HG03432 (cell line): Measurements from ENCODE around the gene MMS22L.
A peak's percentile ranks its signal among the peaks of the same experiment; 100 is the strongest.

Experiments used
- ATAC-seq: cut with Tn5 transposase; IDR thresholded peaks from one replicate; pipeline ENCODE4 v1.9.1; 2021; ENCODE audit warnings: mild to moderate bottlenecking, moderate library complexity; ENCODE audit not compliant: unreplicated experiment

The MMS22L gene

DNA sequence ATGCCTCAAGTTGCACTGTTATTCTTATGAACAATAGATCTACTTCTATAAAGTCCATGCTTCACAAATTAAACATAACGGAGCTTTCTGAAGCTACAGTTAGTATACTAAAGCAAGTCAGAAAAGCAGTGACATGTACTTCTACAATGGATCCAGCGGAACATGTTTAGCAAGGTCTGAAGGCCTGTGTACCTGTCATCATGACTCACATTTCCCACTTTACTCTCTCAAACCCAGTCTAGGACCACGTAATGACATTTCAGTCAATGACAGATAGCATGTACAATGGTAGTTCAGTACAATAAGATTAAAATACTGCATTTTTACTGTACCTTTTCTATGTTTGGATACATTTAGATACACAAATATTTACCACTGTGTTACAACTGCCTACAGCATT, 132.1 kb downstream of the MMS22L start:
- no peak for ATAC-seq

DNA sequence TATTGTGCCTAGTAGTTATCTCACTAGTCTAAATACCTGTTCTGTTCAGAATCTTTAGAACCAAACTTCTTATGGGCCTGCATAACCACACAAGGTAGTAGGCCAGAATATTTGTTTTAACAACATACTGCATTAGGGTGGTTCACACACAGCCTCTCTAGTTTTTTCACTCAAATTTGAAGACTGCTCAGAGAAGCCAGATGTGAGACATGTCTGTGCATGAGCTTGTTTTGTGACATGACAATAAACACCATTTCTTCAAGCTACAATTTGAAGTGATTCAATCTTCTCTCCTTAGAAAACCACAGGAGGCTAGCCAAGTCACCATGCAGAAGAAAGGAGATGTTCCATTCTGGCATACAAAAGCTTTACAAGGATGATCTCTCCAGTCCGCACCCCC, 135.6 kb downstream of the MMS22L start:
- ATAC-seq: no peak

DNA sequence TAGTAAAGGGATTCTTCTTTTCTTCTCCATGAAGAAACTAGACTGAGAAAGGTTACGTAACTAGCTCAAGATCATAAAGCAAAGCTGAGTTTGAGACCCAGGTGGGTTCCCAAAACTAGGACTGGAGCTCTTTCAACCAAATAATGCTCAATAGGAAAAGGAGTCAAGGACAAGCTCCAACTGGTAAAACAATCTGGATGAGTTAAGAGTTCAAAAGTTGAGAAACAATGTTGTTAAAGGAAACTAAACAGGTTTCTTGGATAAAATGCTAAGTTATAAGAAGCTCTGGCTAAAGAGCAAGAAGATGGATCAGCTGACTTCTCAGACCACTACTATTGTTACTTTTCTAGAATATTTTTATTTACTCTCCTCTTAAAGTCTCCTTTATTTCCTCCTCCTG, 137.3 kb downstream of the MMS22L start:
- ATAC-seq: no peak

DNA sequence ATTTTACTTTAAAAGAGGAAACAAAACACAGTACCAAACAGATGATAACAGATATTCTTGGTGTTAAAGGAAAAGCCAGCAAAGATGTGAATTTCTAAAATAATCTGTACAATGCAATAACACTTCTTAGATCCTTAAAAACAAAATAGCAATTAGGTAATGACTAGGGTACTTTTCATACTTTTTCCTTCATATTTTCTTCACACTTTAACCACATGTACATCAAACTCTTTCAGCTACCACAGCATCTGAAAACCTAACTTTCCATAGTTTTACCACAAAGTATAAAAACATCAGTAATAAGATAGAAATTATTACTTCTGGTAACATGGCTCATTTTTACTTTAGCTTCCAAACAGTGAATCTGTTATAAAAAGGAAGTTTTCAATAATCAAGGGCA, 141.3 kb downstream of the MMS22L start:
- no peak for ATAC-seq

DNA sequence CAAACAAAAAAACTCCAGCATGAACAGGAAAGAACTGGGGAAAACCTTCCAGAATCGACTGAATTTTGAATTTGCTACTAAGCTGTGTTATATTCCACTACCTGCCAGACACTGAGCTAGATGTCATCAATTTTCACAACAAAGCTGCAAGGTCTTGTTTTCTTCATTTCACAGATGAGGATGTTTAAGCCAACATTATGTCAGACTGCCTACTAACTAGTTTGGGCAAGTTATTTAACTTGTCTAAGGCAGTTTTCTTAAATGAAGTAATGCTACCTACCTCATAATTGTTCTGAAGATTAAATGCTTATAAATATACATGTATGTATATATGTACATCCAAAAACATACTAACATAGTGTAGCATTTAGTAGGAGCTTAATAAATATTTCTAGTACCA, 144.4 kb downstream of the MMS22L start:
- no peak for ATAC-seq

DNA sequence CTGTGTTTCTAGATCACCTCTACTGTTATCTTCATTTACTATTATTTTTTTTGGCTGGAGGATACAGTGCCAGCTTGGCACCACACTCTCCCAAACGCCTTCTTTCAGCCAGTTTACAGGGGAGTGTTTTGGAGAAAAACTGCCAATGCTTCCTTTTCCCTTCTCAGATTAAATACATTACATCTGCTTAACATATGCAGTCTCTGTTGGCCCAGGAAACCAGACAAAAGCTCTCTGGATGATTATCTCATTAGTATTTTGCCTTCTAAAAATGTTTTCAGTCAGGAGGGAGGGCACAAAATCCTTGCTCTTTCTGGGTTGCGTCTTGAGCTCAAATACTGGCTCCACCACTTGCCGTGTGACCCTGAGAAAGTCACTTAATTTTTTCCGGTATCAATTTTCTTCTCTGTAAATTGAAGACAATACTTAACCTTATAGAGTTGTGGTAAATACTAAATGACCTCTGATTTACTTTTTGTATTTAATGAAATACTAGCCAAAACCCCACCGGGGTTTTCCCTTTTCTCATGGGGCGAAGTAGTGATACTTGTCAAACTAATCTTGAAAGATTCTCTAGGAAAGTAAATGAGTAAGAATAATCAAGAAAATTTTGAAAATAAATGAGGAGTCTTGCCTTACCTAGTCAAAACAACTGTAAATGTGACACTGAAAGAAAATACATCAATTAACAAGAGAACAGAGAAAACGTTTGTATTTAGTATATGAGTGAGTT, 146.2 kb downstream of the MMS22L start:
- ATAC-seq: peak; percentile 53

DNA sequence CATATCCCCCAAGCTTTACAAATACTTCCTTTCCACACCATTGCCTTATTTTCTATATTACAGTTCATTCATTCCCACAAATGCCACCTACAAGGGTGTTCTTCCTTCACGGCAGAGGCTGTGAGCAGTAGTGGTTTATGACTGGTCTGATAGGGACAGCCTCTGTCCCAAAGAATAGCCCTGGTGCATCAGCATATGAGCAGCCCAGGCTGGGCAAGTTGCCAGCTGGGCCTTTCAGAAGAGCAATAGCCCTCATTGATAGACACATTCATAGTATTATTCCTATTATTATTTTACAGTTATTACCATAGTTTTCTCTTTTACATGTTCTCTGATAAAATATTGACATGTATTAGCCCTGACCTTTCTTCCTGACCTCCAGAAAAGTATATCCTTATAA, 149.9 kb downstream of the MMS22L start:
- ATAC-seq: no peak

DNA sequence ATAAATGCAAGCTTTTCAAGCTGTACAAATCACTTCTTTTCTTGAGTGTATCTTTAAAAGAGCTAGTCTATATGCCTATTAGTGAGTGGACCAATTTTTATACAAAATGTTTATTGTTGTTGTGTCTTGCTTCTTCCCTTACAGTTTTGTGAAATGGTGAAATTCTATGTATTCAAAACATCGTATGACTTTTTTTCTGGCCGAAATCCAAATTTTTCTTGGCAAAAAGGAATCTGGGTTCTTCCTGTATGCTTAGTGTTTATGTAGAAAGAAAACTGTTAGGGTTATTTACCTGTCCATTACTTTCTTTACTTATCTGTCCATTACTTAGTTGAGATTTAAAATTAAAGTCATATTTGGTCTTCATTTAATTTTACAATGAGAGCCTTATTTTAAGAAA, 153.9 kb downstream of the MMS22L start:
- ATAC-seq: no peak

DNA sequence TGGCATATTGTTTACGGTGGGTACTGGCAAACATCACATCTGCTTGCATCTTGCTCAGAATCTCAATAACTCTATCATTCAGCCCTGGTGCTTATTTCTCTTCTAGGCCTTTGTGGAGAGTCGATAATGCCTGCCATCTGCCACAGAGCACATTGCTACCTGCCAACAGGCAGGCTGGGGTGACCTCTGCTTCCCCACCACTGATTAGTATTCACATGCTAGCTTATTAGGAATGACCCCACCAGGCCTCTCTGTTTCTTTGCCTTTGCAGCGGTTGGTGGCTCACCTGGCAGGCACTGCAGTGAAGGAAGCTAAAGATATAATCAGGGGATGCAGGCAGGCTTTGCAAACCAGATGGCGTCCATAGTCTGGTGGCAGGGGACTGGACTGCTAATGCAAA, 154.5 kb downstream of the MMS22L start:
- ATAC-seq: no peak

DNA sequence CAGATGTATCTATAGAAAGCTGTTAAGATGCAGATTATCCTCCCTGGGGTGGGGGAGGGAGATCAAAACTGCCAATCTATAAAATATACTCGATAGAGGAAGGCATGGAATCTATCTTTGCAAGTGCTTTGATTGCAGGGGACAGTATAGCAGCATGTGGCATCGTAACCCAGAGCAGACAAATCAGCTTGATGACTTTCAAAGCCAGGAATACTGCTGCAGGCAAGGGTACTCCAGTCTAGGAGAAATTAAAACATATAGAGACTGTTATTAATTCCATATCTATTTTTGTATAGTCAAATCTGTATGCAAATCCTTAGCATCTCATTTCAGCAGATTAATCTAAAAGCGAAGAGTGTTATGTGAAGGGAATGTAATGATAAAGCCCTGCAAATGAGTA, 159.4 kb downstream of the MMS22L start:
- no peak for ATAC-seq

DNA sequence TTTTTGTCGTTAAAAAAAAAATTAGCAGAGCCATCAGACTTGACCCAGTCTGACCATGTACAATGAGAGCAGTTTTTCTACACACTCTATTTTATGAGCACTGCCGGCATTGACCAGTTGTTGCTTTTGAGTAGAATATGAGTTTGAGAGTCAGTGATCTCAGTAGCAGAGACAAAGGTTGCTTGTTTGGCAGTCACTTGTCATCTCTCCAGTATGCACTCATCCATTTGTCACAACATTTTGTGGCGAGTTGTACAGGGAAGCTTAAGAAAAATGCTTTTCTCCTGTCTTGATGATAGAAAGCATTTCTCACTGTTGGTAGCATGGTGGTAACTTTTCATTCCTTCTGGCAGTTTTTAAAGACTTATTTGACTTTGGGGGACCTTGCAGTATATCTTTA, 159.9 kb downstream of the MMS22L start:
- ATAC-seq: no peak

DNA sequence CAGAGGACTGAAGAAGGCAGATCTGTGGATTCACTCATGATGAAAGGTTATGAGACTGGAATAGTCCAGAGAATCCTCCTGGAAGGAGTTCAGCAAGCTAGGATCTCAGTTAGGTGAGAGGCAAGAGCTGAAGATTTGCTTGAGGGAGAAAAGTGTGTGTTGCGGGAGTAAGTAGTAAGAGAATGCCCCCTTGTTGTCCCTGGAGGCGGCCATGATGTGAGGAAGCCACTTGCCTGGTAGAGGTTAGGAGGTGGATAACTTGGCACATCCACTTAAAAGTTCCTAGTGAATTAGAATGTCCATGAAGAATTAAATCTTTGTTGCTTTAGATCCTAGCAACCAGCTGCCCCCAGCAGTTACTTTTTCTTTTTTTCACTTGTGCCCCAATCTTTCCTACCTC, 162.5 kb downstream of the MMS22L start:
- ATAC-seq: no peak

DNA sequence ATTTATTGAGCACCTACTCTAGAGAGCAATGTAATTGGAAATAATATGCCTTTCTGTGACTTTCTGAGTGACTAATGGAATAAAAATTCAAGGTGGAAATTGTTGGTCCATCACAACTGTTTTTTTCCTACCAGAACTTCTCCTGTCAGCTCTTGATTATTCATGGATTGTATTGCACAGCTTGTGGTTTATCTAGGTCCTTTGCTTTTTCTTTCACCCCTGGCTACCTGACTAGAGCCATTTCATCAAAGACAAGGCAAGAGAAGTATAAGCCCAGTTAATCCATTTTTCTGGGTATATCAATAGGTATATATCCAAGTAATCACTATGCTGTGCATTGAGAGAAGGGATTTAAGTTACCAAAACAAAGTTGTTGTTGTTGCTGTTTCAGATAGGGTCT, 168.4 kb downstream of the MMS22L start:
- ATAC-seq: no peak

DNA sequence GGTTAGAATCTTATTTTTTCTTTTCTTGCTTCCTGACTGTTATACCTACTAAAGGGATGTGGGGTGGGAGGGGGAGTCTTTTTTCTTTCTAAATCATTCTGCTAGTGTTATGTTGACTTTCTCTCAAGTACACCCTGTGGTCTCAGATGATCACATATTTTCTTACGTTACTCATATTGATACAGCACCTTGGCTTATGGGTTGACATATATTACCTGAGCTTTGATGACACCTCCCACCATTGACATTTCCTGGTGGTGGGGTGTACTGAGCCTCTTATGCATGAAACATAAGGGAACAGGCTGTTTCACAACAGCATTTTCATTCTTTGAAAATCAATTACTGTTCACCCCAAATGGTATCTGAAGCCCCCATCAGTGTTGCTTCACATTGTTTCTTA, 169.8 kb downstream of the MMS22L start:
- no peak for ATAC-seq

DNA sequence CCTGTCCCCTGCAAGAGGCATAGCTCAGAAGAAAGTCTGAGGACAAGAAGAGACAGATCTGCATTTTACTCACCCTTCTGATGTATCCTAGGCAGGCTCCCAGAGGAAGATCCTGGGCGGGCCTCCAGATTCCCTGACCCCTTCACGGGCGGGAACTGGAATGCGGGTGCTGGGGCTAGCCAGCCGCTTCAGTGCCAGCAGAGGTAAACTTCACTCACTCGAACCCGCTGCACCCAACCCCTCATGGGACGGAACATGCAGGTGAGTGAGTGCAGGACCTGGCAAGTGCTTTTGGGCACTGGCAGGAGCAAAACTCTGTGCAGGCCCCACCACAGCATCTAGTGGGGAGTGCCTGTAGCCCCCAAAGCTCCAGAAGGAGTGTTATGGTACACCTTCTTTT, 171.8 kb downstream of the MMS22L start:
- no peak for ATAC-seq

DNA sequence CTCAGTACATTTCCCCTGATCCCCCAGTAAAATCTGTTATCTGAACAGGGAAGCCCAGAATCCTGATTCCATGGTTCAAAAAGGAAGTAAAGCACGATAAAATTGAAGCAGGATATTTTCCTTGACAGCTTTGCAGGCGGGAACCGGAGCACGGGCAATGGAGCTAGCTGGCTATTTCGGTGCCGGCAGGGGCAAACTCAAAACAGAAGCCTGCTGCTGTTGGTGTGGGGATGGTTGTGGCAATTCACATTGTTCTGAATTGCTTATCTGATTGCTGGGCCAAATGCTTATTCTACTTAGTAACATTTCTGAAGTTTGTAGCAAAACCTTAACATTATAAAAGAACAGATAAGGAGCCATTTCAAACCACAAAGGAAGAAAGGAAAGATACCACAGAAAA, 172.4 kb downstream of the MMS22L start:
- no peak for ATAC-seq

DNA sequence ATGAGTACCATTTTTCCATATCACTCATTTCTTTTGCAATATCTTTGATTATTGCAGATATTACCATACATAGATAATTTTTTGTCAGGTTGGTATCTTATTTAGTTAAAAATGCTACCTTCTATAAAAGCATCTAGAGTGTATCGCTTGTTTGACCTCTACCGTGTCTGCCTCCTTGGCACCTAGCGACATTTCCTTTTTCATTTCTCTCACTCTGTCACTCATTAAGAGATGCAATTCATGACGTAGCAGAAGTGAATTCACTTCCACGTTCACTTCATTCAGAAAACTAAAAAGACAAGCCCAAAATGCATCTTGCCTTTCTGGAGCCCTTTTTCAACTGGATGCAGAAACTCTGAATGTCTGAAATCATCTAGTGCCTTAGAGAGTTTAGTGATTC, 172.9 kb downstream of the MMS22L start:
- ATAC-seq: no peak

DNA sequence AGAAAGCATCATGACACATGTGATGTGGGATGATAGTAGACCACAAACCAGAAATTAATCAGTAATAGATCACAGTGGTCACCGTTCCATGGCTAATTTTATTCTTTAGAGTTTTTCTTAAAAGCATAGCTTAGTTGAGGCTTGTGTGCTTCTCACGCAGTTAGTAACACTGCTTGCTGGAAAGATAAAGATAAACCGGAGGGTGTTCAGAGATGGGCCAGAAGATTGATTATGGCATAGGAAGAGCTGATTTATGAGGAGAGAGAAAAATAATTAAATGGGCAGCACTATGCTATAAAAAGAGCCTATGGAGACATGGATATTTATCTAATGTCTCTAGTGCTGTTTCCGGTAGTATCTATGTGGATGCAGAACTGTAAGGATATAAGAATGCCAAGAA, 173.6 kb downstream of the MMS22L start:
- ATAC-seq: no peak

DNA sequence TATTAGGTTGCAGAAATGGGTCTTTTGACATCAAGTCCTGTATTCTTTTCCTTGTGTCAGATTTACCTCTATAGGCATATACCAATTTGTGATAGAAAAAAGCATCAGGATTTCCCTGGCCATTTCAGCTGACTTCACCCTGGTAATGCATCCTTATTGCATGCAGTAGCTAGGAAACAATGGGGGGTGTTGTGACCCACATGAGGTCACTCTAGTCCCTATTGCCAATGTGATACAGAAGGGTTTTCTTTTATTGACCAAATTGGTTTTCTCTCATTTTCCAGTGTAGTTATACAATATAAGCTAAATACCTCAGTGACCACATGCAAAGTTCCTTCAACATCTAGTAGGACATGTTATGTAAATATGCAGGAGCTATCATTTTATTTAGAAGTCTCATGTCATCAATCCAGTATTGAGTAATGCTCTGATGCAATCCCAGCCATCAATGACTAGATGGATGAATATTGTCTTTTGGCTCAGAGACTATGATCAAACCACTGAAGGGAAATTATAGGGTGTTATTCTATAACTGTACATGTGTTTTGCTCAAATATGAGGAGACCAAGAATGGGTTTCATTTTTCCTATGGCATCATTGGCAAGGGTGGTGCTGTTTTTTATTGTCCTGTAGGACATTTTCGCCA, 180.7 kb downstream of the MMS22L start:
- ATAC-seq: no peak

DNA sequence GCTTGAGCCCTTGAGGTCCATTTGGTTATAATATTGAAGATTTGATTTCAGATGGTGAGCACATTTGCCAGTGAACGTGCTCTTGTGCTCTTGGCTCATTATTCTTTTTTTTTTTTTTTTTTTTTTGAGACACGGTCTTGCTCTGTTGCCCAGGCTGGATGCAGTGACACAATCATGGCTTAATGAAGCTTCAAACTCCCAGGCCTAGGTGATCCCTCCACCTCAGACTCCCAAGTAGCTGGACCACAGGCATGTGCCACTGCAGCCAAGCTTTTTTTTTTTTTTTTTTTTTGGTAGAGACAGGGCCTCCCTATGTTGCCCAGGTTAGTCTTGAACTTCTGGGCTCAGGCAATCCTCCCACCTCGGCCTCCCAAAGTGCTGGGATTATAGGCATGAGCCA, 182.3 kb downstream of the MMS22L start:
- ATAC-seq: no peak

DNA sequence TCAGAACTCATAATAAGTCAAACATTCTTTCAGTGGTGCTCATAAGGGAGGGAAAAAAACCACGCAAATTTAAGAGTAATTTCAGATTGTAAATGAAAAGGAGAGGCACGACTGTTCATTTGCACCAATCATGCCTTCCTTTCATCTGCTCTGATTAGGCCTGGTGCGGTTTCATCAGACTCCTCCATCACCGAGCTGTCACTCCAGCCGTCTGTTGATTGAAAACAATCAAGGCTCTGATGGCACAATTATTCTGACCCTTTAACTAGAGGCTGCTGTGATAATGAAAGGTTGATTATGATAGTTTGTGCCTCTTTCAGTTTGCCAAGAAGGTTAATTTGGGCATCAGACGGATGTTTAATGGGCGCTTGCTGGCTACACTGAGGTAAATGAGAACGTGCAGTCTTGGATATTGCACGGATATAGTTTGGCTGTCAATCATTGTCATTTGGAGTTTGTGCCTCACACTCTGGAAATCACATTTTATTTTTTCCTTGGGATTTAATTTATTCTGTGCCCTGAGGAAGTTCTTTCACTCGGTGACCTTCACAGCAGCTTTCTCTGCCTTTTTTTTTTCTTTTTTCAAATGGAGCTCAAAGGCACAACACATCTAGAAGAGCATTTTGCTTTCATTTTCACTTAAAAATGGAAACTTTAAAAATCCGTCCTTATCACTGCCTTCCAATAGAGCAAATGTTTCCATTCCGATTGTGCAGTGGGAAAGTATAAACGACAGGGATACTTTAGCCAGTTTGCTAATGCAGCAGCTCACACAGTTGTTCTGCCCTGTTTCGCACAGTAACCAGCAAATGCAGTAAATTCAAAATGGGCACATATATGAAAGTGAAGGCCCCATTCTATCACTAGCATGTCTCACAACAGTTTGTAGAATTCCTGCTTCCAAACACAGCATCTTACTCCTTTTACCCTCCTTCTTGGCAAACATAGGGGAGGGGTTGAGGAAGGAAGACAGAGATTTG, 185.7 kb downstream of the MMS22L start:
- ATAC-seq: no peak
